ENCODE measurements around the gene CITED2. TPM values are rescaled to one million over a fixed set of nuclear protein-coding genes. Genes with fewer than 3 reads are reported as not detected.

CITED2 gene
- total and polyA plus RNA-seq, 2 experiments from 2014 or later: 26.6 to 76.9 TPM

DNA sequence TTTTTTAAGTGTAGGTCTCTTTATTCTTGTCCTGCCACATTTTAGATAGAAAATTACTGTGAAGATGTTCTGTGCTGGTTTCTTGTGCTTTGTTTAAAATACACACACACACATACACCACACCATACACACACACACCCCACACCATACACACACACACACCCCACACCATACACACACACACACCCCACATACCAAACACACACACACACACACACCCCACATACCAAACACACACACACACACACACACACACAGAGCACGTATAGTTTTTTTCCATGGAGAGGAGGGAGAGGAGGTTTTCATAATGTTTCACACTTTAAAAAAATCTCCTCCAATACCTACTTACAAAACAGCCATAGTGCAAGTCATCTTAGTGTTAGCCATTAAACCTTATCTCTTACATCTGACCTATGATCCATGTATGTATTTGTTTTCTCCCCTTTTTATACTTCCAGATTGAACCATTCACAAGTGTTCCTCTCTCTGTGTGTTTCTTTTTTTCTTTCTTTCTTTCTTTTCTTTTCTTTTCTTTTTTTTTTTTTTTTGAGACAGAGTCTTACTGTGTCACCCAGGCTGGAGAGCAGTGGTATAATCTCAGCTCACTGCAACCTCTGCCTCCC lies 19.7 kb upstream of the CITED2 start (continued):
- TF ChIP-seq ZNF462 (CRISPR knock-in tag; IDR thresholded peaks at IDR 0.05) (no peak), NANOG (IDR thresholded peaks at IDR 0.05; ENCODE audit: borderline replicate concordance) (no peak), EZH2 (IDR thresholded peaks at IDR 0.05; ENCODE audit: low read depth, unreplicated experiment) (no peak), REST (IDR thresholded peaks at IDR 0.05; ENCODE audit: unreplicated experiment) (no peak), ZNF331 (CRISPR knock-in tag; IDR thresholded peaks at IDR 0.05; ENCODE audit: low read depth) (no peak), CREB1 (CRISPR knock-in tag; IDR thresholded peaks at IDR 0.05; ENCODE audit: low read depth) (no peak)
